ENCODE results near the gene FLVCR2. TPM values are rescaled to one million over a fixed set of nuclear protein-coding genes. Genes with fewer than 3 reads are reported as not detected.
A peak's percentile ranks its signal among the peaks of the same experiment; 100 is the strongest.

FLVCR2 gene
- 1 to 10 TPM in 1 of 2 donors, under 1 TPM in 1; under 0.01 to 1.3 TPM for total RNA-seq

DNA sequence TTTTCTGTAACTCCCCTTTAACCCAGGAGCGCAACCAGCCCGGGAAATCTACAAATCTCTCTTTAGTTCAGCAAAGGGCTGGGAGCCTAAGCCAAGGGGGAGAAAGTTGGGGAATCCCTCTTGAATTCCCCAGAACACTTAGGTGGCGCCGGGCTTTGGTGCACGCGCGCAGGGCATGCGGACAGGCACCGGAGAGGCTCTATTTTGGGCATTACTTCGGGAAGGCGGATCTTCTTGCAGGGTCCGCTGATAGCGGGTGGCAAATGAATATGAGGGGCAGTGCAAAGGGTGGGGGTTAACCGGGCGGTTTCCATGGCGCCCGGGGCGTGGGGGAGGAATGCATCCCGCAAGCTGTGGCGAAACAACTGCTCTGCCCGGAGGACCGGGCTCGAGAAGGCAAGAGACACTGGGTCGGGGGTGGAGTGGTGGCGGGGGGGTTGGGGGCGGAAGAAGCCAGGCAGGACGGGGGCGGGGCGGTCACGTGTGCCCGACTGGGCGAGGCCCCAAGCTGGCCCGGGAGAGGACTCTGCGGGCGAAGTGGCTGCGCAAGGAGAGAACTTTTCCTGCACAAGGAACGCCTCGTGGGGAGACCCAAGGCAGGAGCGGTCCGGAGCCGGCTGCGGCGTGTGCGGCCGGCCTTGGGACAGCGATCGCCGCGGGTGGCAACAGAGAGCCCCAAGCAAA, at the start of gene FLVCR2:
TSS of gene FLVCR2 (plus strand) at position 519 of the 684 bp plus-strand sequence. CDS start 353 bp downstream, outside the sequence.
- peak; percentile 75 to 85 (median 81) for DNase-seq
- H3K27me3 ChIP-seq = no peaks in the 10 kb centered on the region
- peak; percentile 84 for ATAC-seq
- H3K4me3 ChIP-seq = peak within 1 kb of the TSS; percentile 10 to 41
- intact Hi-C loops (cut with DNase I) = loop anchor here (5.0 to 10.0 kb wide), 2 partner anchors 74 to 397 kb away; no protein-coding TSS in a partner anchor
- TF ChIP-seq POLR2A (IDR thresholded peaks at IDR 0.05) = peak in 2 of 3 donors; percentile 9 to 33
- TF ChIP-seq CTCF (IDR thresholded peaks at IDR 0.05) = peak in 1 of 7 experiments; percentile 13
- no peaks in the 10 kb centered on the region for H3K9me3 ChIP-seq
- WGBS, 2 donors = 0 to 1% methylated on average over 33 to 48 of the region's 49 CpGs
- no peaks in the 10 kb centered on the region for H3K36me3 ChIP-seq (replicated peaks in 1 of 2; ENCODE audit: insufficient read depth in 1 of 2, low read depth in 2 of 2)
- H3K27ac ChIP-seq = peak within 1 kb of the TSS; percentile 40 to 81 (median 62)
- peaks cover 18% of the 10 kb centered on the region for H3K4me1 ChIP-seq

DNA sequence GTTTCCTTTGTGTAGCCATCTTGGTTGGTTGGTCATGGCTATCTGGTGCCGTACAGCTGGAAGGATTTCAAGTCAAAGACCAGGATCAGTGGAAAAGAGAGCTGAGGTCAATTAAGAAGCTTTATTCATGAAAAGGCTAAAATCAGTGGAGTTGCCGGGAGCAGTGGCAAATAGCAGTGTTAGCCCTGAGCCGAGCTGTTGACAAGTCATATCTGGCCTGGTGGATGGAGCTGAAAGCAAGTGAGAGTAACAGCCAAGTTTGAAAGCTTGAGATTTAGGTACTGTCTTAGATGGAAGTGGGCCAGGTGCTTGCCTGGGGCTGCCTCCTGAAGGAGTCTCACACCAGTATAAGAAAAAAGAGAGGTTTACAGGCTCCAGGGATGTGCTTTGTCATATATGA, 47.2 kb upstream of the FLVCR2 start:
- H3K27me3 ChIP-seq = no peaks in the 10 kb centered on the region
- WGBS, 2 donors = 80 to 84% methylated on average over 3 of the region's 3 CpGs
- peaks cover 8% of the 10 kb centered on the region for H3K4me1 ChIP-seq
- ATAC-seq = no peak
- H3K27ac ChIP-seq = no peak overlapping the region
- no peaks in the 10 kb centered on the region for H3K36me3 ChIP-seq (replicated peaks in 1 of 2; ENCODE audit: insufficient read depth in 1 of 2, low read depth in 2 of 2)
- no peaks in the 10 kb centered on the region for H3K9me3 ChIP-seq
- DNase-seq = no peak
- intact Hi-C loops (cut with DNase I) = no loop called here
- no peak overlapping the region for H3K4me3 ChIP-seq
- no peak for TF ChIP-seq POLR2A (IDR thresholded peaks at IDR 0.05)
- no peak for TF ChIP-seq CTCF (IDR thresholded peaks at IDR 0.05)

DNA sequence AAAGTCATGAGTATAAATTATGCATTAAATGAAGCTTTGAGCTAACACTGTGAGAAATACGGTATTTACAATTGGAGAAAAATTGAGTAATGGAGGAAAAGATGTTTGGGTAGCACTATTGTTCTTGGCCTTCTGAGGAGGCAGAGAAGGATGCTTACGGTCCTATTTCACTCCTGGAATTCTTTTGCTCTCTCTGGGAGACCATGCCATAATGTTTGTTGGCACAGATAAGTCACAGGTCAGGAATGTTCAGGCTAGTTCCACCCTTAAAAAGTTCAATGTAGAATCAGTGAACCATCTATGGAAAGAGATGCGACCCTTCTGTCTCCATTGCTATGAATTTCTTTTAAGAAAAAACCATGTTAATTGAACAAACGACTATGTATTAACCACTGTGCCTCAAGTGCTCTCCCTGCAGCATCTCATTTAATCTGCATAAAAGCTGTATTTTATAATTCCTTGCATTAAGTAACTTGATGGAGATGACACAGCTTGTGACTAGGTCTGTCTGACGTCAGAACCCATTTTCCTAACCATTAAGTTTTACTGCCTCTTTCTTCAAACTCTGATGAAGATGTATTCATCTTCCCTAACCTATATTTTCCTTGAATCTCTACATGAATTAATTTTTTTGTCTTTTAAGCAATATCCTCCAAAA, 46.6 kb upstream of the FLVCR2 start:
- WGBS, 2 donors = 62 to 64% methylated on average over 5 of the region's 5 CpGs
- H3K9me3 ChIP-seq = no peaks in the 10 kb centered on the region

GRCh38 chr14:75533791-75534555, 44.4 kb upstream of the FLVCR2 start:
- no peak for DNase-seq
- no peak for ATAC-seq
- Histone ChIP-seq H3K4me3 (no peak overlapping the region), H3K4me1 (peaks cover 9% of the 10 kb centered on the region), H3K27me3 (no peaks in the 10 kb centered on the region), H3K27ac (no peak overlapping the region), H3K9me3 (no peaks in the 10 kb centered on the region), H3K36me3 (replicated peaks in 1 of 2; ENCODE audit: insufficient read depth in 1 of 2, low read depth in 2 of 2) (no peaks in the 10 kb centered on the region)
- intact Hi-C loops (cut with DNase I) = no loop called here
- WGBS, 2 donors = 78% methylated on average over 5 of the region's 5 CpGs
- no peak for TF ChIP-seq CTCF (IDR thresholded peaks at IDR 0.05)
- no peak for TF ChIP-seq POLR2A (IDR thresholded peaks at IDR 0.05)

More for the DNA sequence above, 46.6 kb upstream of the FLVCR2 start:
- Histone ChIP-seq H3K27ac (no peak overlapping the region), H3K4me1 (peaks cover 9% of the 10 kb centered on the region), H3K27me3 (no peaks in the 10 kb centered on the region), H3K36me3 (replicated peaks in 1 of 2; ENCODE audit: insufficient read depth in 1 of 2, low read depth in 2 of 2) (no peaks in the 10 kb centered on the region), H3K4me3 (no peak overlapping the region)
- intact Hi-C loops (cut with DNase I) = no loop called here
- DNase-seq (no peak), ATAC-seq (no peak)
- TF ChIP-seq POLR2A (IDR thresholded peaks at IDR 0.05) = no peak
- TF ChIP-seq CTCF (IDR thresholded peaks at IDR 0.05) = no peak

Data from body of pancreas (tissue), 4 donors.